Stomach smooth muscle (tissue), 2 donors: ENCODE measurements around the gene C2orf76.

Source experiments
- H3K27ac ChIP-seq: one replicate; pipeline ENCODE4 v1.7.0; 2013; ENCODE audit warnings: mild to moderate bottlenecking, low read length, inconsistent platforms
- H3K27me3 ChIP-seq, 2 donors: one replicate each; pipeline ENCODE4 v1.7.0; 2013; ENCODE audit warnings: low read length in 2 of 2; ENCODE audit not compliant: insufficient read depth in 2 of 2, control insufficient read depth in 1 of 2
- H3K36me3 ChIP-seq, 2 donors: one replicate each; pipeline ENCODE4 v1.7.0; 2013; ENCODE audit warnings: low read length in 2 of 2; ENCODE audit not compliant: control insufficient read depth in 2 of 2, insufficient read depth in 2 of 2
- H3K4me1 ChIP-seq: one replicate; pipeline ENCODE4 v1.7.0; 2013; ENCODE audit warnings: low read length; ENCODE audit not compliant: control insufficient read depth, insufficient read depth
- H3K4me3 ChIP-seq, 2 donors: one replicate each; pipeline ENCODE4 v1.7.0; 2013; ENCODE audit warnings: low read length in 2 of 2
- H3K9ac ChIP-seq, 2 donors: one replicate each; pipeline ENCODE4 v1.7.0; 2013; ENCODE audit warnings: low read length in 2 of 2, mild to moderate bottlenecking in 1 of 2
- H3K9me3 ChIP-seq, 2 donors: one replicate each; pipeline ENCODE4 v1.7.0; 2013; ENCODE audit warnings: low read length in 2 of 2; ENCODE audit not compliant: control insufficient read depth in 2 of 2
- donor health status: healthy.
- donor health status: Pancreatic carcinoma.

C2orf76 gene

GRCh38 chr2:119263656-119264055, 103.0 kb downstream of the C2orf76 start:
- H3K4me3 ChIP-seq = no peak overlapping the region
- no peak overlapping the region for H3K9ac ChIP-seq
- H3K4me1 ChIP-seq = peaks cover 3% of the 10 kb centered on the region
- no peaks in the 10 kb centered on the region for H3K27me3 ChIP-seq
- H3K27ac ChIP-seq = no peak overlapping the region
- H3K36me3 ChIP-seq = no peaks in the 10 kb centered on the region
- H3K9me3 ChIP-seq = no peaks in the 10 kb centered on the region

GRCh38 chr2:119263025-119263424, 103.6 kb downstream of the C2orf76 start:
- H3K4me3 ChIP-seq = no peak overlapping the region
- H3K36me3 ChIP-seq = no peaks in the 10 kb centered on the region
- H3K27ac ChIP-seq = no peak overlapping the region
- H3K9ac ChIP-seq = no peak overlapping the region
- H3K9me3 ChIP-seq = no peaks in the 10 kb centered on the region
- peaks cover 3% of the 10 kb centered on the region for H3K4me1 ChIP-seq
- no peaks in the 10 kb centered on the region for H3K27me3 ChIP-seq

DNA sequence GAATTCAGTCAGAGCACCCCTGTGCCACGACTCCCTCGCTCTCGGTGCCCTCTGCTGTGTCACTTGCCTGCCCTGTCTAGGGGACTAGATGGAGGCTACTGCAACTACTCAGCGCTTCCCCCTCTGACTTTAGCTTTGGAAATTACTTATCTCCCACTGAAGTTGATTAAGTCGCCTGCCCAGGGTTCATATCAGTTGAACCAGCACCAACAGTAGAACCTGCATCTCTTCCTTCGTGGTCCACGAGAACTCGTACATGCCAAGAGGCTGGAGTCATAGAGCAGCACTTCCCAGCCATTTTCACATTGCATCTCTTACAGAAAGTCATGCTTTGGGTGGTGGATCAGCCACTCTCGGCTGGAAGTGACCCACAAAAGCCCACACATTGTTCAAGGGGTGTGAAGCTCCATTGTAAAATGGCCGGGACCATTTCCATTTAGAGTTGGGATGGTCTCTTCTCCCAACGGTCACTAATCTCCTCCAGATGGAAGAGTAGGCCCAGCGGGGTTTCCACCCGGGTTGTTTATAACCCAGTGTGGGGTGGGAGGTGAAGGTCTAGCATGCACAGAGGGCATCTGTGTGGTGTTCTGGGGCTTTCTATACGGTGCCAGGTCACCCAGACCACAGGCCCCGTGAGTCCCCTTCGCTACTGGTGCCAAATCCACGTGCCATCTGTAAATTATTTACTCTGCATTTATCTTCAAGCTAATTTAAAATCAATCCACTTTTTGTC, 105.0 kb downstream of the C2orf76 start:
- no peak overlapping the region for H3K4me3 ChIP-seq
- H3K36me3 ChIP-seq = no peaks in the 10 kb centered on the region
- H3K4me1 ChIP-seq = peaks cover 3% of the 10 kb centered on the region
- no peaks in the 10 kb centered on the region for H3K9me3 ChIP-seq
- H3K27me3 ChIP-seq = no peaks in the 10 kb centered on the region
- H3K27ac ChIP-seq = no peak overlapping the region
- H3K9ac ChIP-seq = no peak overlapping the region

GRCh38 chr2:119260646-119261492, 105.8 kb downstream of the C2orf76 start:
- no peaks in the 10 kb centered on the region for H3K36me3 ChIP-seq
- no peak overlapping the region for H3K9ac ChIP-seq
- H3K9me3 ChIP-seq = no peaks in the 10 kb centered on the region
- no peaks in the 10 kb centered on the region for H3K27me3 ChIP-seq
- H3K4me1 ChIP-seq = peaks cover 3% of the 10 kb centered on the region
- no peak overlapping the region for H3K4me3 ChIP-seq
- H3K27ac ChIP-seq = no peak overlapping the region

GRCh38 chr2:119259296-119259860, 107.3 kb downstream of the C2orf76 start:
- Histone ChIP-seq H3K4me1 (peaks cover 3% of the 10 kb centered on the region), H3K9ac (no peak overlapping the region), H3K9me3 (no peaks in the 10 kb centered on the region), H3K36me3 (no peaks in the 10 kb centered on the region), H3K27ac (no peak overlapping the region), H3K4me3 (no peak overlapping the region), H3K27me3 (no peaks in the 10 kb centered on the region)

DNA sequence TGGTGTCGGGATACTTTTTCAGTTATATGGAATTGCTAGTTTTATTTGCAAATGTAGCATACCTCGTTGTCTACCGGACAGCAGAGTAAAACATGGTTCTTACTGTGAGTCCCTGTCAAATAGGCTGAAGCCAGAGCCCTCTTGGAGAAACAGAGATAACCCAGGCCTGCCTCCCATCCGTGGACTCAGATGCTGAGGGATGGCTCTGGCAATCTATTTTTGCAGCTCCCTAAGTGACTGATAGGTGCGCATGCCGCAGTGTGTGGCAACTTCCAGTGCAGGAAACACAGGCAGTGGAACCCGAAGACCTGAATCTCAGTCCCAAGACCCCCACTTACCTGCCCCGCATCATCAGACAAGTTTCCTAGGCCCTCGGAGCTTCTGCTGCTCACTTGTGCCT, 109.4 kb downstream of the C2orf76 start:
- no peak overlapping the region for H3K27ac ChIP-seq
- no peaks in the 10 kb centered on the region for H3K36me3 ChIP-seq
- no peaks in the 10 kb centered on the region for H3K9me3 ChIP-seq
- H3K4me1 ChIP-seq = peaks cover 6% of the 10 kb centered on the region
- no peaks in the 10 kb centered on the region for H3K27me3 ChIP-seq
- H3K9ac ChIP-seq = no peak overlapping the region
- no peak overlapping the region for H3K4me3 ChIP-seq

DNA sequence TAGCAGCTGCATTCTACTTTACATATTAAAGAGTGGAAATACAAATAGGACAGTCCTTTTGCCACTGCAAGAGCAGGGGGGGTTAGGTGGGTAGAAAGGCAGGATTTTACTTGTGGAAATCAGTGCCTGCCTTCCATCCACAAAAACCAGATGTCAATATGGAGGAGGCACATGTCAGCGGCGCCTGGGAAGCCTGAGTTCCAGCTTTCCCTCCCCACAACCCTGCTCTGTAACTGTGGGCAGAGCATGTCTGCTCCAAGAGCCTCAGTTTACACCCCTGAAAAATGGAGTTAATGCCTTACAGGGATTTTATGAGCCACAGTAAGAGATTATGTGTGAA, 110.1 kb downstream of the C2orf76 start:
- Histone ChIP-seq H3K4me1 (peaks cover 6% of the 10 kb centered on the region), H3K36me3 (no peaks in the 10 kb centered on the region), H3K9me3 (no peaks in the 10 kb centered on the region), H3K4me3 (no peak overlapping the region), H3K27me3 (no peaks in the 10 kb centered on the region), H3K27ac (no peak overlapping the region), H3K9ac (no peak overlapping the region)

DNA sequence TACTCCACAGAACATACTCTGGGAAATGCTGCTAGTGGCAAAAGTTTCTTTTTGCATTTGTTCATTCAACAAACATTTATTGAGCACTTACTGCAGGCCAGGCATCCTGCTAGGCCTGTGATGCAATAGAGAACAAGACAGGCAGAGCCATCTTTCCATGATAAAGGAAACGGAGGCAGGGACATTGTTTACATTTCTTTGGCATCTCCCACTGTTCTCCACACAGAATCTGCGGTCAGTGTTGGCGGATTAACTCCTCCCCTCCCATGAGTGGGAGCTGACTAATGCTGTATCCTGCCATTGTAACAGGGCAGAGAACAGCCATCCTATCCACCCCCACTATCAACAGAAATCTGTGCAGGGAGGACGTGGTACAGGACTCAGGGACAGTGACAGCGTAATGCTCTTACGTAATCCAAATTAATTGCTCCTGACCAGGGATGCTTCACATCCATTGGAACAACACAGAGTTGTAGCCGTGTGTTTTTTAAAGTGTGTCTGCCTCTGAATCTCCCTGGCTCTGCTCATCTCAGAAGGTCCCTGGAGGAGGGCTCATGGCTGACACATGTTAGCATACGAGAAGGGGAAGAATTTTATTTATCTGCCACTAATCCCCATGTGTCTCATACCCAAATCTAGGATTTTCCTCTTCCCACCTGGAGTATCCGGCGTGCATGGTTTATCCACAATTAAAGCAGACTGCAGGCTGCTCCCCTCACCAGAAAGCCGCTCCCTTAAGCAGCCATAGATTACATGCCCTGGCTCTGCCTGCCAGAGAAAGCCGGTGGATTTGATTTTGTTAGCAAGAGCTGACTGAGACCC, 110.7 kb downstream of the C2orf76 start:
- Histone ChIP-seq H3K27ac (no peak overlapping the region), H3K9ac (no peak overlapping the region), H3K27me3 (no peaks in the 10 kb centered on the region), H3K4me1 (peaks cover 6% of the 10 kb centered on the region), H3K36me3 (no peaks in the 10 kb centered on the region), H3K4me3 (no peak overlapping the region), H3K9me3 (no peaks in the 10 kb centered on the region)

- no peaks in the 10 kb centered on the region for H3K36me3 ChIP-seq
- H3K27me3 ChIP-seq = no peaks in the 10 kb centered on the region
- no peak overlapping the region for H3K4me3 ChIP-seq
- H3K27ac ChIP-seq = no peak overlapping the region
- peaks cover 6% of the 10 kb centered on the region for H3K4me1 ChIP-seq
- H3K9me3 ChIP-seq = no peaks in the 10 kb centered on the region
- H3K9ac ChIP-seq = no peak overlapping the region
Observed at GRCh38 chr2:119254601-119255080, 112.0 kb downstream of the C2orf76 start.

GRCh38 chr2:119253760-119254600, 112.7 kb downstream of the C2orf76 start:
- Histone ChIP-seq H3K4me3 (no peak overlapping the region), H3K9me3 (no peaks in the 10 kb centered on the region)

More at GRCh38 chr2:119253760-119254600, 112.7 kb downstream of the C2orf76 start:
- no peak overlapping the region for H3K27ac ChIP-seq
- H3K9ac ChIP-seq = no peak overlapping the region
- H3K4me1 ChIP-seq = peaks cover 4% of the 10 kb centered on the region
- H3K36me3 ChIP-seq = no peaks in the 10 kb centered on the region
- H3K27me3 ChIP-seq = peaks cover 0 to 3% of the 10 kb centered on the region in 2 donors
